Forelimb muscle (tissue), 1 donor: ENCODE results near the gene DDI1. TPM values are rescaled to one million over a fixed set of nuclear protein-coding genes. Genes with fewer than 3 reads are reported as not detected.

Source experiments
- DNase-seq: peaks from one replicate; pipeline ENCODE4 v3.0.0-alpha.2; 2013; ENCODE audit warnings: low read depth
- polyA plus RNA-seq: library from polyadenylated mRNA; unstranded; fragments of 120-200 nt; gene quantifications from one replicate; pipeline ENCODE4 v1.2.1, GENCODE V29; 2013; ENCODE audit not compliant: insufficient read length

Gene DDI1
- not detected for polyA plus RNA-seq

DNA sequence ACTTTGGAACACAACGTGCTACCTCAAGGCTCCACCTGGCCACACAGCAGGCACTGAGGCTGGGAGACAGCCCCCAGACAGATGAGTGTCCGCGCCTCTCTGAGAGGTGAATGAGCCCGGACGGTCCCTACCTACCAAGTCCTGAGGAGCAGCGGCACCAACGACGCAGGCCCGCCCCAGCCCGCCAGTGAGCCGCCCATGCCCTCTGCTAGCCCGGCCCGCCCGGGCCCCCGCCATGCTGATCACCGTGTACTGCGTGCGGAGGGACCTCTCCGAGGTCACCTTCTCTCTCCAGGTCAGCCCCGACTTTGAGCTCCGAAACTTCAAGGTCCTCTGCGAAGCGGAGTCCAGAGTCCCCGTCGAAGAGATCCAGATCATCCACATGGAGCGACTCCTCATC lies at the start of gene DDI1:
DDI1 (plus strand) TSS at position 53 of the 400 bp plus-strand sequence; CDS start at position 236, 183 bp downstream.
- no peak for DNase-seq

DNA sequence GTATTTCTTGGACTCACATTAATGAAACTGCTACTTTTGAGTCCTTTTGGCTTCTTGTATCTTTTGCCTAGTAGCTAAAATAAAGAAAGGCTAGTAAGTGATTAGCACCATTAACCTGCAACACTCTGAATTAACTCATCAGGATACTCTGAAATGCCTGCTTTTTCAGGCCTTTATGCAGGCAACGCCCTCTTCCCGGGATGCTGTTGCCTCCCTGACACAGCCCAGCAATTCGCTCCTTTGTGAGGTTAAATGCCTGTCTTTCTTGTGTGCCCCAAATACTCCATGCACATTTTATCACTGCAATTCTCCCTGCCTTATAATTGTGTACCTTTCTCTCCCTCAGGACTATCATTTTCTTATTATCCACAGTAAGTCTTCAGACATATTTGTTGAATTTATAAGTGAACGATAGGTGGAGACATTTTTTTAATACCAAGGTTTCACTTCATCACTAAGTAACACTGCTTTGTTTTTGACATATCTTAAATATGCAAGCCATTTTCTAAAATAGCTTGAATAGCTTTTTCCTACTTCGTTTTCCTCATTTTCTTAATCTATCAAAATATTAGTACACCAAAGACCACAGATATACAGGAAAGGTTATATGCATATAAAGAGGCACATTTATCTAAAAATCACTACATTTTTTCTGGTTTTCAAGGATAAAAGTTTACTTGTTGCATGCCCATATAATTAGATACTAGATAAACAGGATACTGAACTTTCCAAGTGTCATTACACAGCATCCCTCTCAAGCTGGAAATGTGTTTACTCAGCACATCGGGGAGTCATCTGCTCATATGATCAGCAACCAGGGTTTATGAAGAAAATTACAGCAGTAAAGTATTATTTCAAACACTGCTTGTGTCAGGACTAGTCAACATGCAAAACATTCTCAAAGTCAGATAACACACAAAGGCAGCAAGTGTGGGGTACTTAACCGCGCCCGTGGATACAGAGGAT lies 48.5 kb upstream of the DDI1 start:
- no peak for DNase-seq

DNA sequence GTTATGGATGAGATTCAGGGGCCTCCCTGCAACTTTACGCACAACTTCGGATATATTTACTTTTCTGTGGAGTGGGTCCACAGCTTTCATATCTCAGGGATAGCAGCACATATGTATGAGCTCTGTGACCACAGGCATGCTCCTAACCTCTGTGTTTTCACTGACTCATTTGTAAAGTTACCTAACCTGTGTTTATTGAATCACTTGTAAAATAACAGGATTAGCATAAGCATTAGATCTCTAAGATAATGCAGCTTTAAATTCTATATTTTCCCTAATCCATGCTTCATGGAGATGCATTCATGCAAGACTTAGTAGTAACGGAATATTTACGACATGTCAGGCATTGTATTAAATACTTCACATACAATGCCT lies 47.9 kb upstream of the DDI1 start:
- DNase-seq, result no peak

GRCh38 chr11:103993507-103993906 lies 42.9 kb upstream of the DDI1 start:
- no peak for DNase-seq

DNA sequence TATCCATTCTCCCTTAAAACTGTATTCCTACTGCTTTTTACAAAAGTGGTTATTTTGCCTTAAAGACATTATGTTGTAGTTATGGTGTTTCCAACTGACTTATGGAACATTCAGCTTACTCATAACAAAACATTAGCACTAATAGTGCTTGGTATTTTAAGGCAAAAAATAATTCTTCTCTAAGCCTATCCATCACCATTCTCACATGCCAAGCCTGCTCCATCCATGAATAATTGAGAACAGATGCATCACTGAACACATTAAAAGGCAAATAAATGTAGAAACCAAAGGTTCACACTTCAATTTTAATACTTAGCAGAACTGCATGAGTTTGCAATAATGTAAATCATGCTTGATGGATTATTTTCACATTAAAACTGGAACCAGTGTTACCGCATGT lies 42.3 kb upstream of the DDI1 start:
- DNase-seq, result no peak

GRCh38 chr11:103994518-103994917 lies 41.9 kb upstream of the DDI1 start:
- no peak for DNase-seq

DNA sequence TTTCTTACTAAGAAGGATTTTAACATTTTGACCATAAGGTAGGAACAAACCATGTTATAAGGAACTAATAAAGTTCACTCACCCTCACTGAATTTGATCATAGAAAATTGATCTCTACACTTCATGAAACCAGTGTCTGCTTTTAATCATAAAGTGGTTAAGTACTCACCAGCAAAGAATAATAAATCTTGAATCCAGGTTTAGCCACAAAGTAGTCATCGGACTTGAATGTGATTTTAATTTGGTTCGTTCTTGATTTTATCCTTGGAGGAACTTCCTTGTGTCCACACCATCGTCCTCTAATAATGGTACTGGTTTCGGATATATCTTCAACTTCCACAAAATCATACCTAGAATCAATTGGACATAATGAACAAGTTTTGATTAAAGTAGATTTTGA lies 40.5 kb upstream of the DDI1 start:
- DNase-seq, result no peak

- DNase-seq, result no peak
These were observed 39.4 kb upstream of the DDI1 start for GRCh38 chr11:103997082-103997481.

DNA sequence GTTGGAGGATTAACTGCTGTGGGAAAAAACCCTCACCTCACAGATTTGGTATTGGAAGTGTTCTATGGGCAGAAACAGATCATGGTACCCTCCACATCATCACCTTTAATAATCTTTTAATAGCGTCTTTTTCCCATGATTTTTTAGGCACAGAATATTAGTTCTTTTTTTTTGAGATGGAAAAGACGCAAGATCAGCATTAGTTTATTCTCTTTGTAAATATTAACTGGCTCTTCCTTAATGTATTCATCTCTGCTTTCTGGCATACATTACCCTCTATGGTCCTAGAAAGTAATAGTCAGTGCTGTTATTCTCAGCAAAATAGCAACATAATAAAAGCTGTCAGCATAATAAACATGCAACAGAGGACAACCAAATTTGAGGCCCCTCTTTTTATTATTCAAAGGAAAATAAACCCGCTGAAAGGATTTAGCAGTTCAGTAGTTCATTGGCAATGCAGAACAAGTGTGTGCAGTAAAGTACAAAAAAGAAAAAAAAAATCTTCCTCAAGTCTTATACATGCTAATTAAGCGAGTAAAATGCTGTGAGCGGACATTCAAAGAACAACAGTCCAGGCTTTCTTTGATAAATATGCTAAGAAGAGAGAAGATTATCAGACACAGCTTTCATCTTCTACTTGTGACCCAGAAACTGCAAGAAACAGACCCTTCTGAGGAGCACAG lies 37.5 kb upstream of the DDI1 start:
- no peak for DNase-seq

GRCh38 chr11:104000798-104001197 lies 35.6 kb upstream of the DDI1 start:
- no peak for DNase-seq

- no peak for DNase-seq
These were observed 34.8 kb upstream of the DDI1 start for GRCh38 chr11:104001561-104002056.

- no peak for DNase-seq
These were observed 32.9 kb upstream of the DDI1 start for GRCh38 chr11:104003491-104003890.

- DNase-seq, result no peak
These were observed 31.1 kb upstream of the DDI1 start for GRCh38 chr11:104005234-104005855.

DNA sequence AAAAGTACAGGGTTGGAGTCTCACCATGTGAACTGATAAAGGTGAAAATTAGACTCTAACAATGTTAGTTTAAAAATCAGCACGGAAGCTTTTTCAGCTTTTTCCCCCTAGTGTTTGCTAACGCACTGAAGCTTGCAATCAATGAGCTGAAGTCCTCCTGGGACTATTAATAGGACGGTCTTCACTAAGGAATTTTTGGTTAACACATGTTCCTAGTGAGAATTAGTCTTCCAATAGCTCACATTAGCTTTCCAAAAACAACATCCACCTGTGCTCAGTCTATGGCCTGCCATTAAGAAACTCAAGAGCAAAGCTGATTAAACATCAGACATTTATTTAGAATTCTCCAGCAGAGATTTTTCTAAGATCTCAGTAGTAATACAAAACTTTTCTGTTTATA lies 26.7 kb upstream of the DDI1 start:
- DNase-seq, result no peak

- no peak for DNase-seq
These were observed 25.4 kb upstream of the DDI1 start for GRCh38 chr11:104011044-104011443.

- DNase-seq, result no peak
These were observed 20.6 kb upstream of the DDI1 start for GRCh38 chr11:104015649-104016415.

DNA sequence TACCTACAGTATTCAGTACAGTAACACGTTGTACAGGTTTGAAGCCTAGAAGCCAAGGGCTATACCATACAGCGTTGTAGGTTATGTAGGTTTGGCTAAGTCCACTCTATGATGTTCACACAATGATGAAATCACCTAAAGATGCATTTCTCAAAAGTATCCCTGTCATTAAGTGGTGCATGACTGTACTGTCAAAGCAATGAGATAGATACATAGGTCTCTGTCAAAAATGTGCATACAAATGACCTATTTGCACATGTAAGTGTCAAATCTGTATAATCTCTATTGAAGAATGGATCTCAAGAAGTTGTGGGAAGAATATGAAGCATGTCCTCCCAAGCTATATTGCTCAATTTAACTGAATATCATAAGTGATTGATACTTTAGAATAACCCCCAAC lies 11.9 kb upstream of the DDI1 start:
- DNase-seq, result no peak

DNA sequence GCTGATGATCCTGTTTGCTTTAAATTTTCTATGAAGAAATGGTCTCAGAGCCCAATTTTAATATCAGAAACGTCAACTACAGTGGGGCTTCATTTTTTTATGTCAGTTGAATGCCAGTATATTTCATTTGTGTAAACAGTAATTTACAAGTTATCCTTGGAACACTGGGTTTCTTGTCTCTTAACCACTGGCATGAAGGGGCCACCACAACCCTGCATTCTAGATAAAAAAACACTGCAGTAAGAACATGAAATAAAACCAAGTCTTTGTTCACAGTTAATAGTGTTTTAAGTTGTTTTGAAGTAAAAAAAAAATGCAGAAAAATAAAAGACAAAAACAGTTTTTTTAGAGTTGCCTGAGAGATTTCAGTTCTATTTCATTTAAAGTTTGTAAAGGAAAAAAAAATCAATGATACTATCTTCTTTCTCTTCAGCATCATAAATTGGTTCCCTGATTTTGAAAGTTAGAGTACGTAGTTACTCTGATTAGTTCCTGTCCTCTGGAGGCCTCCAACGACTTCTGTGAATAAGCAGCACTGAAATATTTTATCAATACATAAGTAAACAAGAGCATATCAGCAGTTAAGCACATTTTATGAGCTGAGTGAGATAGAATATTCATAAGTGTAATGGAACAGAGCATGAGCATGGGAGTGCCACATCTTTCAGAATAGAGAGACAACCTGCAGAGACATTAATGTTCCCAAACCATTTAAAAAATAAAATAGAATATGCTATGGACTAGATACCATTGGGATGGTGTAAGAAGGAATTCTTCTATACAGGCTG lies 7.8 kb upstream of the DDI1 start:
- DNase-seq, result no peak

- DNase-seq, result no peak
These were observed 3.3 kb upstream of the DDI1 start for GRCh38 chr11:104033134-104033533.

DNA sequence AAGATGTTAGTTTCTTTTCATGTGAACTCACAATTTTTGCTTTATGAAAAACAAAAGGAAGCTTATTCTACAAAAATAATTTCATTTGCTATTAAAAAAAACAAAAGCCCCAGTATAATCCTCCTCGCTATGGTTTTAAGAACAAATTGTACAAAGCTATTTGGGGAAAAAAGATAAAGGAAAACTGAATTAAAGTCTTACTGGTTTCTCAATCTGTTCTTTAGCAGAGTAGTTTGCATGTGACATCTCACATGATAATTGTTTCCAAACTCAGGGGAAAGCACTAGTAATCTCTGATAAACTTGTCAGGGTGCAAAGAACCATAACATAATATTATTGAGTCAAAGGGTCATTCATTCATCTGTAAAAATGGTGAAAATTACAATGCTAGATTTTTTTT lies 2.9 kb upstream of the DDI1 start:
- DNase-seq, result no peak

DNA sequence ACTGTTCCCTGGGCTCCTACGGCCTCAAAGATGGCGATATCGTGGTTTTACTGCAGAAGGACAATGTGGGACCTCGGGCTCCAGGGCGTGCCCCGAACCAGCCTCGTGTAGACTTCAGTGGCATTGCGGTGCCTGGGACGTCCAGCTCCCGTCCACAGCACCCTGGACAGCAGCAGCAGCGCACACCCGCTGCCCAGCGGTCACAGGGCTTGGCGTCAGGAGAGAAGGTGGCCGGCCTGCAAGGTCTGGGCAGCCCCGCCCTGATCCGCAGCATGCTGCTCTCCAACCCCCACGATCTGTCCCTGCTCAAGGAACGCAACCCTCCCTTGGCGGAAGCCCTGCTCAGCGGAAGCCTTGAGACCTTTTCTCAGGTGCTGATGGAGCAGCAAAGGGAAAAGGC lies 555 bp downstream of the DDI1 start:
- no peak for DNase-seq
